Testis (tissue), 2 donors: ENCODE data around the gene TACC2.

Experiments used
- CTCF ChIP-seq, 3 experiments: fragments of 450-650 bp in 2 of 3; fragments of 200-600 bp in 1 of 3; sonication (generic) in 1 of 3; IDR thresholded peaks; one replicate each; pipeline ENCODE4 v1.5.1; 2016 to 2019; ENCODE audit warnings: antibody characterized with exemption in 3 of 3, mild to moderate bottlenecking in 2 of 3, moderate library complexity in 1 of 3
- POLR2A ChIP-seq: fragments of 450-650 bp; IDR thresholded peaks from one replicate; pipeline ENCODE4 v1.6.1; 2017; ENCODE audit warnings: antibody characterized with exemption, mild to moderate bottlenecking, moderate library complexity

GRCh38 chr10:122120008-122120744, 131.2 kb downstream of the TACC2 start:
- TF ChIP-seq CTCF (IDR thresholded peaks at IDR 0.05), result no peak
- TF ChIP-seq POLR2A, result no peak
